GM23338 (cell line): ENCODE measurements around the gene NUP88. TPM values are rescaled to one million over a fixed set of nuclear protein-coding genes. Genes with fewer than 3 reads are reported as not detected.

Source experiments
- ATAC-seq: fragments of 200-7000 bp; cut with Tn5 transposase; 3 replicates; pipeline ENCODE4 v1.9.1; 2020
- DNase-seq: peaks from one replicate; pipeline ENCODE4 v3.0.0-alpha.2; 2015; ENCODE audit warnings: low spot score
- H2AFZ ChIP-seq: fragments of 200-600 bp; sonication (generic); 2 replicates; pipeline ENCODE4 v1.8.0; 2016; ENCODE audit warnings: antibody characterized with exemption, mild to moderate bottlenecking, moderate library complexity
- H3F3A ChIP-seq: fragments of 200-600 bp; sonication (generic); replicated peaks from 2 replicates; pipeline ENCODE4 v1.8.0; 2017; ENCODE audit warnings: antibody characterized with exemption, mixed run types, low read depth
- H3K27ac ChIP-seq: fragments of 200-600 bp; sonication (generic); 2 replicates; pipeline ENCODE4 v1.6.1; 2016; ENCODE audit warnings: low read depth
- H3K27me3 ChIP-seq: fragments of 200-600 bp; sonication (generic); 2 replicates; pipeline ENCODE4 v1.8.0; 2016; ENCODE audit warnings: mild to moderate bottlenecking, mixed run types, moderate library complexity; ENCODE audit not compliant: insufficient read depth
- H3K36me3 ChIP-seq: fragments of 200-600 bp; sonication (generic); 2 replicates; pipeline ENCODE4 v1.8.0; 2016; ENCODE audit warnings: mild to moderate bottlenecking; ENCODE audit not compliant: insufficient read depth
- H3K4me1 ChIP-seq: fragments of 200-600 bp; sonication (generic); 2 replicates; pipeline ENCODE4 v1.8.0; 2016; ENCODE audit warnings: mild to moderate bottlenecking, moderate library complexity; ENCODE audit not compliant: insufficient read depth
- H3K4me2 ChIP-seq: fragments of 200-600 bp; sonication (generic); 2 replicates; pipeline ENCODE4 v1.7.1; 2017; ENCODE audit warnings: mixed run types
- H3K4me3 ChIP-seq: fragments of 200-600 bp; sonication (generic); 2 replicates; pipeline ENCODE4 v1.6.1; 2016; ENCODE audit warnings: mixed run types
- H3K79me2 ChIP-seq: fragments of 200-600 bp; sonication (generic); replicated peaks from 2 replicates; pipeline ENCODE4 v1.8.0; 2017; ENCODE audit warnings: mild to moderate bottlenecking; ENCODE audit not compliant: insufficient read depth
- H3K9me2 ChIP-seq: fragments of 200-600 bp; sonication (generic); 2 replicates; pipeline ENCODE4 v1.8.0; 2017; ENCODE audit not compliant: insufficient read depth
- H4K20me1 ChIP-seq: fragments of 200-600 bp; sonication (generic); replicated peaks from 2 replicates; pipeline ENCODE4 v1.8.0; 2017; ENCODE audit warnings: mild to moderate bottlenecking; ENCODE audit not compliant: insufficient read depth
- H3K27ac Mint-ChIP-seq: 2 replicates; pipeline ENCODE4 v1.8.0; 2020; ENCODE audit warnings: inconsistent platforms, mild to moderate bottlenecking, moderate library complexity, mixed read lengths
- H3K27me3 Mint-ChIP-seq: 3 replicates; pipeline ENCODE4 v1.8.0; 2022; ENCODE audit warnings: low read depth, mild to moderate bottlenecking, moderate library complexity, mixed read lengths, inconsistent platforms; ENCODE audit not compliant: insufficient read depth, poor library complexity
- H3K36me3 Mint-ChIP-seq: 3 replicates; pipeline ENCODE4 v1.8.0; 2021; ENCODE audit warnings: low read depth, mild to moderate bottlenecking, inconsistent platforms, moderate library complexity, mixed read lengths
- H3K4me1 Mint-ChIP-seq: 3 replicates; pipeline ENCODE4 v1.8.0; 2020; ENCODE audit warnings: mild to moderate bottlenecking, inconsistent platforms, mixed read lengths
- H3K4me3 Mint-ChIP-seq: 3 replicates; pipeline ENCODE4 v1.8.0; 2021; ENCODE audit warnings: moderate library complexity, mild to moderate bottlenecking, inconsistent platforms, mixed read lengths
- H3K9me3 Mint-ChIP-seq: 3 replicates; pipeline ENCODE4 v1.8.0; 2020; ENCODE audit warnings: moderate library complexity, mild to moderate bottlenecking, inconsistent platforms, mixed read lengths
- CREB1 ChIP-seq: fragments of 250-450 bp; sonication (Bioruptor Pico); IDR thresholded peaks from 2 replicates; pipeline ENCODE4 v1.5.0; 2020; ENCODE audit warnings: low read depth, mild to moderate bottlenecking, moderate library complexity
- ETS1 ChIP-seq: IDR thresholded peaks from 2 replicates; pipeline ENCODE4 v1.6.1; 2016; ENCODE audit warnings: antibody characterized with exemption
- EZH2 ChIP-seq: fragments of 200-600 bp; sonication (generic); IDR thresholded peaks from one replicate; pipeline ENCODE4 v1.8.0; 2017; ENCODE audit warnings: antibody characterized with exemption, mild to moderate bottlenecking, low read depth; ENCODE audit not compliant: unreplicated experiment
- EZH2phosphoT487 ChIP-seq: fragments of 200-600 bp; sonication (generic); IDR thresholded peaks from one replicate; pipeline ENCODE4 v1.8.1; 2018; ENCODE audit warnings: antibody characterized with exemption; ENCODE audit not compliant: unreplicated experiment
- JUNB ChIP-seq: IDR thresholded peaks from one replicate; pipeline ENCODE4 v1.6.1; 2016; ENCODE audit warnings: antibody characterized with exemption; ENCODE audit not compliant: unreplicated experiment
- NANOG ChIP-seq: IDR thresholded peaks from 2 replicates; pipeline ENCODE4 v1.6.1; 2016; ENCODE audit warnings: antibody characterized with exemption, borderline replicate concordance
- POLR2AphosphoS5 ChIP-seq: IDR thresholded peaks from 2 replicates; pipeline ENCODE4 v1.6.1; 2016; ENCODE audit warnings: antibody characterized with exemption, low read depth
- REST ChIP-seq: IDR thresholded peaks from one replicate; pipeline ENCODE4 v1.6.1; 2018; ENCODE audit warnings: antibody characterized with exemption; ENCODE audit not compliant: unreplicated experiment
- STAT1 ChIP-seq: IDR thresholded peaks from one replicate; pipeline ENCODE4 v1.6.1; 2016; ENCODE audit warnings: antibody characterized with exemption; ENCODE audit not compliant: unreplicated experiment
- ZNF114 ChIP-seq: fragments of 250-450 bp; sonication (Bioruptor Pico); IDR thresholded peaks from 2 replicates; pipeline ENCODE4 v1.5.0; 2020; ENCODE audit warnings: mild to moderate bottlenecking, moderate library complexity
- ZNF331 ChIP-seq: fragments of 250-450 bp; sonication (Bioruptor Pico); IDR thresholded peaks from 2 replicates; pipeline ENCODE4 v1.5.0; 2020; ENCODE audit warnings: low read depth, mild to moderate bottlenecking, moderate library complexity
- polyA plus RNA-seq: library from polyadenylated mRNA; unstranded; fragments of >200 nt; fragmentation: Nextera tagmentation; extraction: Ambion mirVana; gene quantifications from 2 replicates; pipeline ENCODE4 v1.2.1, GENCODE V29; 2016
- total RNA-seq: library from RNA; depleted of rRNA; stranded (reverse); fragments of >200 nt; shearing (Covaris generic); gene quantifications from 2 replicates; pipeline ENCODE4 v1.2.3, GENCODE V29; 2014
- TF ChIP-seq, protein P1 (sequence below): fragments of 250-450 bp; sonication (Bioruptor Pico); IDR thresholded peaks from 2 replicates; pipeline ENCODE4 v1.5.0; 2020; ENCODE audit warnings: mild to moderate bottlenecking, moderate library complexity
- TF ChIP-seq, protein P2 (sequence below), 2 experiments: fragments of 200-600 bp in 1 of 2; sonication (generic) in 1 of 2; conservative IDR thresholded peaks; 2 replicates each; pipeline versions ENCODE4 v1.5.1 to v1.6.1; 2016 to 2017; ENCODE audit warnings: antibody characterized with exemption in 2 of 2, low read depth in 2 of 2, mild to moderate bottlenecking in 2 of 2, moderate library complexity in 1 of 2

NUP88 gene
- total and polyA plus RNA-seq, 2 experiments from 2014 or later, result 110 to 172 TPM

DNA sequence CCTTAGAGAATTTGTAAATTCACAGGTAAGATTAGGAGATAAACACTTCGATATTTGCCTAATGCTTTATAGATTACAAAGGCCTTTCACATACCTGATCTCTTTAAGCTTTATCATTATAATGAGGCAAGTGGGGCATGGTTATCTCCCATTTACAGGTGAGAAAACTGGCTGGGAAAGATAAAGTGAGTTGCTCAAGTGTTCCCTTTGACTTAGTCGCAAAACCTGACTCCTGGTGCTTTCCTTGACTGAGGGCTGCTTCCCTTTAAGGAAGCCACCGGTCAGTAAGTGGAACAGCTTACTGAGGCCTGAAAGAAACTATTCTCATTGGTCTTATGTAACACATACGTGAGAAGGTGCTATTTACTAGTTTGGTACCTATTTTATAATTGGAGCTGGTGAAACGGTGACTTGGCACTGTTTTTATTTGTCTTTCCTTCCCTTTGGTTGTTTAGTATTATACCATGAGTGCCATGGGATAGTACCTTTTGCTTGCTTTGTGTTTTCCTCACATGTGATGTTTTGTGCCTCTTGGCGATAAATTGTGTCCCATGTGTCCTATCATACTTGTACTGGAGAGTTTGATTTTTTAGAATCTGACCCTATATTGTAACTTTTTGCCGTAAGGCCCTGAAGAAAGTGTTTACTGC, 57.2 kb downstream of the NUP88 start:
- Histone ChIP-seq H4K20me1 (peaks cover 3% of the 10 kb centered on the region; the same call in 1 of the 2 replicates), H3K4me2 (peak overlapping the region; percentile 18; the same call in 1 of the 2 replicates), H3K4me3 (no peak overlapping the region; the same call in 1 of the 2 replicates), H3F3A (no peaks in the 10 kb centered on the region), H2AFZ (no peak overlapping the region), H3K9me2 (no peaks in the 10 kb centered on the region), H3K36me3 (no peaks in the 10 kb centered on the region), H3K27me3 (no peaks in the 10 kb centered on the region), H3K79me2 (0 out of 2 replicates have a peak, but pooled peaks cover 11% of the 10 kb centered on the region), H3K4me1 (peaks cover 17% of the 10 kb centered on the region; the same call in 1 of the 2 replicates), H3K27ac (peak overlapping the region; percentile 86)
- ATAC-seq, result peak; percentile 87
- no peaks in the 10 kb centered on the region; the same call in 2 of the 3 replicates for H3K9me3 Mint-ChIP-seq
- no peak overlapping the region for H3K4me3 Mint-ChIP-seq
- H3K36me3 Mint-ChIP-seq, result peaks cover 44% of the 10 kb centered on the region
- peak; percentile 63 for DNase-seq
- H3K27me3 Mint-ChIP-seq, result peaks cover 2% of the 10 kb centered on the region
- TF ChIP-seq CREB1 (CRISPR knock-in tag) (no peak), EZH2 (no peak), EZH2phosphoT487 (no peak), ZNF331 (no peak), POLR2AphosphoS5 (no peak), NANOG (no peak), ZNF114 (CRISPR knock-in tag) (no peak), ETS1 (no peak), JUNB (no peak), STAT1 (no peak), REST (no peak)
- TF ChIP-seq, protein P1, sequence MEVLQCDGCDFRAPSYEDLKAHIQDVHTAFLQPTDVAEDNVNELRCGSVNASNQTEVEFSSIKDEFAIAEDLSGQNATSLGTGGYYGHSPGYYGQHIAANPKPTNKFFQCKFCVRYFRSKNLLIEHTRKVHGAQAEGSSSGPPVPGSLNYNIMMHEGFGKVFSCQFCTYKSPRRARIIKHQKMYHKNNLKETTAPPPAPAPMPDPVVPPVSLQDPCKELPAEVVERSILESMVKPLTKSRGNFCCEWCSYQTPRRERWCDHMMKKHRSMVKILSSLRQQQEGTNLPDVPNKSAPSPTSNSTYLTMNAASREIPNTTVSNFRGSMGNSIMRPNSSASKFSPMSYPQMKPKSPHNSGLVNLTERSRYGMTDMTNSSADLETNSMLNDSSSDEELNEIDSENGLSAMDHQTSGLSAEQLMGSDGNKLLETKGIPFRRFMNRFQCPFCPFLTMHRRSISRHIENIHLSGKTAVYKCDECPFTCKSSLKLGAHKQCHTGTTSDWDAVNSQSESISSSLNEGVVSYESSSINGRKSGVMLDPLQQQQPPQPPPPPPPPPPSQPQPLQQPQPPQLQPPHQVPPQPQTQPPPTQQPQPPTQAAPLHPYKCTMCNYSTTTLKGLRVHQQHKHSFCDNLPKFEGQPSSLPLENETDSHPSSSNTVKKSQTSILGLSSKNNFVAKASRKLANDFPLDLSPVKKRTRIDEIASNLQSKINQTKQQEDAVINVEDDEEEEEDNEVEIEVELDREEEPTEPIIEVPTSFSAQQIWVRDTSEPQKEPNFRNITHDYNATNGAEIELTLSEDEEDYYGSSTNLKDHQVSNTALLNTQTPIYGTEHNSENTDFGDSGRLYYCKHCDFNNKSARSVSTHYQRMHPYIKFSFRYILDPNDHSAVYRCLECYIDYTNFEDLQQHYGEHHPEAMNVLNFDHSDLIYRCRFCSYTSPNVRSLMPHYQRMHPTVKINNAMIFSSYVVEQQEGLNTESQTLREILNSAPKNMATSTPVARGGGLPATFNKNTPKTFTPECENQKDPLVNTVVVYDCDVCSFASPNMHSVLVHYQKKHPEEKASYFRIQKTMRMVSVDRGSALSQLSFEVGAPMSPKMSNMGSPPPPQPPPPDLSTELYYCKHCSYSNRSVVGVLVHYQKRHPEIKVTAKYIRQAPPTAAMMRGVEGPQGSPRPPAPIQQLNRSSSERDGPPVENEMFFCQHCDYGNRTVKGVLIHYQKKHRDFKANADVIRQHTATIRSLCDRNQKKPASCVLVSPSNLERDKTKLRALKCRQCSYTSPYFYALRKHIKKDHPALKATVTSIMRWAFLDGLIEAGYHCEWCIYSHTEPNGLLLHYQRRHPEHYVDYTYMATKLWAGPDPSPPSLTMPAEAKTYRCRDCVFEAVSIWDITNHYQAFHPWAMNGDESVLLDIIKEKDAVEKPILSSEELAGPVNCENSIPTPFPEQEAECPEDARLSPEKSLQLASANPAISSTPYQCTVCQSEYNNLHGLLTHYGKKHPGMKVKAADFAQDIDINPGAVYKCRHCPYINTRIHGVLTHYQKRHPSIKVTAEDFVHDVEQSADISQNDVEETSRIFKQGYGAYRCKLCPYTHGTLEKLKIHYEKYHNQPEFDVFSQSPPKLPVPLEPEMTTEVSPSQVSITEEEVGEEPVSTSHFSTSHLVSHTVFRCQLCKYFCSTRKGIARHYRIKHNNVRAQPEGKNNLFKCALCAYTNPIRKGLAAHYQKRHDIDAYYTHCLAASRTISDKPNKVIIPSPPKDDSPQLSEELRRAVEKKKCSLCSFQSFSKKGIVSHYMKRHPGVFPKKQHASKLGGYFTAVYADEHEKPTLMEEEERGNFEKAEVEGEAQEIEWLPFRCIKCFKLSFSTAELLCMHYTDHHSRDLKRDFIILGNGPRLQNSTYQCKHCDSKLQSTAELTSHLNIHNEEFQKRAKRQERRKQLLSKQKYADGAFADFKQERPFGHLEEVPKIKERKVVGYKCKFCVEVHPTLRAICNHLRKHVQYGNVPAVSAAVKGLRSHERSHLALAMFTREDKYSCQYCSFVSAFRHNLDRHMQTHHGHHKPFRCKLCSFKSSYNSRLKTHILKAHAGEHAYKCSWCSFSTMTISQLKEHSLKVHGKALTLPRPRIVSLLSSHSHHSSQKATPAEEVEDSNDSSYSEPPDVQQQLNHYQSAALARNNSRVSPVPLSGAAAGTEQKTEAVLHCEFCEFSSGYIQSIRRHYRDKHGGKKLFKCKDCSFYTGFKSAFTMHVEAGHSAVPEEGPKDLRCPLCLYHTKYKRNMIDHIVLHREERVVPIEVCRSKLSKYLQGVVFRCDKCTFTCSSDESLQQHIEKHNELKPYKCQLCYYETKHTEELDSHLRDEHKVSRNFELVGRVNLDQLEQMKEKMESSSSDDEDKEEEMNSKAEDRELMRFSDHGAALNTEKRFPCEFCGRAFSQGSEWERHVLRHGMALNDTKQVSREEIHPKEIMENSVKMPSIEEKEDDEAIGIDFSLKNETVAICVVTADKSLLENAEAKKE (CRISPR knock-in tag), result no peak
- TF ChIP-seq, protein P2, sequence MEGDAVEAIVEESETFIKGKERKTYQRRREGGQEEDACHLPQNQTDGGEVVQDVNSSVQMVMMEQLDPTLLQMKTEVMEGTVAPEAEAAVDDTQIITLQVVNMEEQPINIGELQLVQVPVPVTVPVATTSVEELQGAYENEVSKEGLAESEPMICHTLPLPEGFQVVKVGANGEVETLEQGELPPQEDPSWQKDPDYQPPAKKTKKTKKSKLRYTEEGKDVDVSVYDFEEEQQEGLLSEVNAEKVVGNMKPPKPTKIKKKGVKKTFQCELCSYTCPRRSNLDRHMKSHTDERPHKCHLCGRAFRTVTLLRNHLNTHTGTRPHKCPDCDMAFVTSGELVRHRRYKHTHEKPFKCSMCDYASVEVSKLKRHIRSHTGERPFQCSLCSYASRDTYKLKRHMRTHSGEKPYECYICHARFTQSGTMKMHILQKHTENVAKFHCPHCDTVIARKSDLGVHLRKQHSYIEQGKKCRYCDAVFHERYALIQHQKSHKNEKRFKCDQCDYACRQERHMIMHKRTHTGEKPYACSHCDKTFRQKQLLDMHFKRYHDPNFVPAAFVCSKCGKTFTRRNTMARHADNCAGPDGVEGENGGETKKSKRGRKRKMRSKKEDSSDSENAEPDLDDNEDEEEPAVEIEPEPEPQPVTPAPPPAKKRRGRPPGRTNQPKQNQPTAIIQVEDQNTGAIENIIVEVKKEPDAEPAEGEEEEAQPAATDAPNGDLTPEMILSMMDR (conservative IDR thresholded peaks at IDR 0.05; ENCODE audit: low read depth in 2 of 2), result no peak
- peak overlapping the region; percentile 70 for H3K27ac Mint-ChIP-seq
- H3K4me1 Mint-ChIP-seq, result peaks cover 22% of the 10 kb centered on the region
